Central memory CD8-positive, alpha-beta T cell (primary cell): Measurements from ENCODE around the gene ZMPSTE24.
A peak's percentile ranks its signal among the peaks of the same experiment; 100 is the strongest.

Source experiments
- ATAC-seq: fragments of 150-1000 bp; cut with Tn5 transposase; replicated peaks from 2 replicates; pipeline ENCODE4 v1.10.0; 2022; ENCODE audit warnings: mild to moderate bottlenecking, moderate FRiP score, moderate number of reproducible peaks; ENCODE audit not compliant: poor library complexity, severe bottlenecking; ENCODE audit errors: extremely low read depth
- DNase-seq, 2 donors: peaks; one replicate each; pipeline ENCODE4 v3.0.0; 2021; ENCODE audit warnings: low spot score in 2 of 2
- H3K27ac Mint-ChIP-seq: one replicate; pipeline ENCODE4 v1.8.0; 2022; ENCODE audit warnings: low read depth, mild to moderate bottlenecking, moderate library complexity, mixed read lengths
- H3K27me3 Mint-ChIP-seq: one replicate; pipeline ENCODE4 v1.8.0; 2022; ENCODE audit warnings: mixed read lengths
- H3K36me3 Mint-ChIP-seq: one replicate; pipeline ENCODE4 v1.8.0; 2022; ENCODE audit warnings: mild to moderate bottlenecking, moderate library complexity, mixed read lengths; ENCODE audit not compliant: insufficient read depth
- H3K4me1 Mint-ChIP-seq: one replicate; pipeline ENCODE4 v1.8.0; 2022; ENCODE audit warnings: mixed read lengths
- H3K4me3 Mint-ChIP-seq: one replicate; pipeline ENCODE4 v1.8.0; 2022; ENCODE audit warnings: mild to moderate bottlenecking, moderate library complexity, mixed read lengths
- H3K9me3 Mint-ChIP-seq: one replicate; pipeline ENCODE4 v1.8.0; 2022; ENCODE audit warnings: mixed read lengths

Gene ZMPSTE24

GRCh38 chr1:40244138-40244744 is 13.8 kb upstream of the ZMPSTE24 start:
- Mint-ChIP-seq H3K4me1 (peaks cover 18% of the 10 kb centered on the region), H3K36me3 (peaks cover 7% of the 10 kb centered on the region), H3K27me3 (no peaks in the 10 kb centered on the region), H3K4me3 (no peak overlapping the region), H3K9me3 (no peaks in the 10 kb centered on the region), H3K27ac (peak overlapping the region; percentile 6)
- DNase-seq (no peak), ATAC-seq (no peak)

- Mint-ChIP-seq H3K4me3 (no peak overlapping the region), H3K27me3 (no peaks in the 10 kb centered on the region), H3K36me3 (peaks cover 5% of the 10 kb centered on the region), H3K4me1 (peaks cover 18% of the 10 kb centered on the region), H3K9me3 (no peaks in the 10 kb centered on the region), H3K27ac (peak overlapping the region; percentile 61)
- no peak for ATAC-seq
- no peak for DNase-seq
Observed at GRCh38 chr1:40245686-40246085, 12.3 kb upstream of the ZMPSTE24 start.

GRCh38 chr1:40247655-40248054 is 10.4 kb upstream of the ZMPSTE24 start, which contains the start of gene TMCO2:
Gene TMCO2, plus strand, starts transcription at chr1:40247937. Its CDS starts 57 bp downstream, at chr1:40247994.
- no peak for ATAC-seq
- Mint-ChIP-seq H3K4me3 (no peak within 1 kb of the TSS), H3K9me3 (no peaks in the 10 kb centered on the region), H3K27ac (no peak within 1 kb of the TSS), H3K27me3 (no peaks in the 10 kb centered on the region), H3K36me3 (peaks cover 2% of the 10 kb centered on the region), H3K4me1 (peaks cover 13% of the 10 kb centered on the region)
- DNase-seq = no peak

GRCh38 chr1:40248412-40248811 is 9.6 kb upstream of the ZMPSTE24 start:
- Mint-ChIP-seq H3K36me3 (peaks cover 2% of the 10 kb centered on the region), H3K27me3 (no peaks in the 10 kb centered on the region)
- DNase-seq = no peak

GRCh38 chr1:40251456-40251855 is 6.6 kb upstream of the ZMPSTE24 start:
- Mint-ChIP-seq H3K36me3 (peaks cover 1% of the 10 kb centered on the region), H3K4me3 (no peak overlapping the region), H3K27me3 (no peaks in the 10 kb centered on the region), H3K4me1 (peaks cover 20% of the 10 kb centered on the region), H3K9me3 (no peaks in the 10 kb centered on the region), H3K27ac (peak overlapping the region; percentile 25)
- ATAC-seq = no peak
- no peak for DNase-seq

More at GRCh38 chr1:40248412-40248811, 9.6 kb upstream of the ZMPSTE24 start:
- Mint-ChIP-seq H3K9me3 (no peaks in the 10 kb centered on the region), H3K4me3 (no peak overlapping the region), H3K27ac (no peak overlapping the region), H3K4me1 (peaks cover 13% of the 10 kb centered on the region)
- ATAC-seq = no peak

GRCh38 chr1:40252601-40253000 is 5.4 kb upstream of the ZMPSTE24 start:
- Mint-ChIP-seq H3K36me3 (peaks cover 7% of the 10 kb centered on the region), H3K9me3 (no peaks in the 10 kb centered on the region), H3K27ac (no peak overlapping the region), H3K4me3 (no peak overlapping the region), H3K4me1 (peaks cover 25% of the 10 kb centered on the region), H3K27me3 (no peaks in the 10 kb centered on the region)
- DNase-seq (no peak), ATAC-seq (no peak)

GRCh38 chr1:40255231-40255630 is 2.8 kb upstream of the ZMPSTE24 start:
- no peak for ATAC-seq
- peaks cover 13% of the 10 kb centered on the region for H3K36me3 Mint-ChIP-seq
- no peak overlapping the region for H3K27ac Mint-ChIP-seq
- no peaks in the 10 kb centered on the region for H3K27me3 Mint-ChIP-seq
- no peak for DNase-seq
- H3K9me3 Mint-ChIP-seq = no peaks in the 10 kb centered on the region
- H3K4me1 Mint-ChIP-seq = peaks cover 32% of the 10 kb centered on the region
- no peak overlapping the region for H3K4me3 Mint-ChIP-seq

GRCh38 chr1:40256401-40257084 is 1.5 kb upstream of the ZMPSTE24 start:
- H3K36me3 Mint-ChIP-seq = peaks cover 21% of the 10 kb centered on the region
- H3K27me3 Mint-ChIP-seq = no peaks in the 10 kb centered on the region
- H3K27ac Mint-ChIP-seq = peak overlapping the region; percentile 100
- DNase-seq (no peak), ATAC-seq (no peak)
- no peaks in the 10 kb centered on the region for H3K9me3 Mint-ChIP-seq
- H3K4me3 Mint-ChIP-seq = peak overlapping the region; percentile 97
- H3K4me1 Mint-ChIP-seq = peaks cover 29% of the 10 kb centered on the region

- peaks cover 31% of the 10 kb centered on the region for H3K4me1 Mint-ChIP-seq
- no peak for DNase-seq
Observed at GRCh38 chr1:40257313-40257687, 736 bp upstream of the ZMPSTE24 start.

GRCh38 chr1:40258445-40258769 is 371 bp downstream of the ZMPSTE24 start:
- peak overlapping the region; percentile 97 for H3K4me3 Mint-ChIP-seq
- H3K36me3 Mint-ChIP-seq = peaks cover 34% of the 10 kb centered on the region
- H3K27ac Mint-ChIP-seq = peak overlapping the region; percentile 100
- no peak for DNase-seq
- ATAC-seq = no peak
- peaks cover 42% of the 10 kb centered on the region for H3K4me1 Mint-ChIP-seq
- no peaks in the 10 kb centered on the region for H3K27me3 Mint-ChIP-seq
- no peaks in the 10 kb centered on the region for H3K9me3 Mint-ChIP-seq

More at GRCh38 chr1:40257313-40257687, 736 bp upstream of the ZMPSTE24 start:
- Mint-ChIP-seq H3K27ac (peak overlapping the region; percentile 100), H3K36me3 (peaks cover 24% of the 10 kb centered on the region), H3K27me3 (no peaks in the 10 kb centered on the region), H3K9me3 (no peaks in the 10 kb centered on the region), H3K4me3 (peak overlapping the region; percentile 97)
- peak; percentile 3 for ATAC-seq

GRCh38 chr1:40264354-40264781 is 6.3 kb downstream of the ZMPSTE24 start:
- Mint-ChIP-seq H3K4me3 (no peak overlapping the region), H3K27me3 (no peaks in the 10 kb centered on the region), H3K36me3 (peaks cover 48% of the 10 kb centered on the region), H3K27ac (no peak overlapping the region), H3K4me1 (peaks cover 24% of the 10 kb centered on the region), H3K9me3 (no peaks in the 10 kb centered on the region)
- DNase-seq (no peak), ATAC-seq (no peak)

- Mint-ChIP-seq H3K27ac (no peak overlapping the region), H3K9me3 (no peaks in the 10 kb centered on the region), H3K4me1 (peaks cover 18% of the 10 kb centered on the region), H3K36me3 (peaks cover 54% of the 10 kb centered on the region), H3K4me3 (no peak overlapping the region), H3K27me3 (no peaks in the 10 kb centered on the region)
- no peak for ATAC-seq
- DNase-seq = no peak
Observed at GRCh38 chr1:40265298-40265697, 7.3 kb downstream of the ZMPSTE24 start.

- no peaks in the 10 kb centered on the region for H3K9me3 Mint-ChIP-seq
- DNase-seq (no peak), ATAC-seq (no peak)
- no peaks in the 10 kb centered on the region for H3K27me3 Mint-ChIP-seq
- no peak overlapping the region for H3K27ac Mint-ChIP-seq
- peaks cover 56% of the 10 kb centered on the region for H3K36me3 Mint-ChIP-seq
- H3K4me1 Mint-ChIP-seq = peaks cover 18% of the 10 kb centered on the region
- H3K4me3 Mint-ChIP-seq = no peak overlapping the region
Observed at GRCh38 chr1:40265919-40266318, 7.9 kb downstream of the ZMPSTE24 start.
